ENCODE data around the gene ATP6V0D1. TPM values are rescaled to one million over a fixed set of nuclear protein-coding genes. Genes with fewer than 3 reads are reported as not detected.

ATP6V0D1 gene
- total RNA-seq, 1 donor from 2014 or later = 73.5 TPM

GRCh38 chr16:67437513-67437912 lies 43.4 kb downstream of the ATP6V0D1 start:
- H3K4me3 Mint-ChIP-seq = no peak overlapping the region
- no peaks in the 10 kb centered on the region for H3K9me3 Mint-ChIP-seq
- peaks cover under 1% of the 10 kb centered on the region for H3K27me3 Mint-ChIP-seq
- H3K4me1 Mint-ChIP-seq (ENCODE audit: unreplicated experiment) = peaks cover 15% of the 10 kb centered on the region
- TF ChIP-seq CTCF (conservative IDR thresholded peaks at IDR 0.05) = no peak
- H3K27ac Mint-ChIP-seq = no peak overlapping the region
- H3K36me3 Mint-ChIP-seq = peaks cover 3% of the 10 kb centered on the region
- DNase-seq (ENCODE audit: extremely low spot score, unreplicated experiment) = no peak

- no peak for TF ChIP-seq CTCF (conservative IDR thresholded peaks at IDR 0.05)
- Mint-ChIP-seq H3K36me3 (peaks cover 3% of the 10 kb centered on the region), H3K27me3 (peaks cover 6% of the 10 kb centered on the region), H3K27ac (no peak overlapping the region), H3K9me3 (no peaks in the 10 kb centered on the region), H3K4me3 (no peak overlapping the region), H3K4me1 (ENCODE audit: unreplicated experiment) (peaks cover 15% of the 10 kb centered on the region)
- no peak for DNase-seq (ENCODE audit: extremely low spot score, unreplicated experiment)
Observed at GRCh38 chr16:67436640-67437193, 44.2 kb downstream of the ATP6V0D1 start.

- H3K9me3 Mint-ChIP-seq = no peaks in the 10 kb centered on the region
- peak; percentile 32 for TF ChIP-seq CTCF (conservative IDR thresholded peaks at IDR 0.05)
- no peak for DNase-seq (ENCODE audit: extremely low spot score, unreplicated experiment)
- peaks cover 13% of the 10 kb centered on the region for H3K4me1 Mint-ChIP-seq (ENCODE audit: unreplicated experiment)
- peaks cover 9% of the 10 kb centered on the region for H3K27me3 Mint-ChIP-seq
- H3K27ac Mint-ChIP-seq = no peak overlapping the region
- H3K4me3 Mint-ChIP-seq = no peak overlapping the region
- H3K36me3 Mint-ChIP-seq = peaks cover 3% of the 10 kb centered on the region
Observed at GRCh38 chr16:67435758-67436164, 45.2 kb downstream of the ATP6V0D1 start.

- H3K36me3 Mint-ChIP-seq = peaks cover 3% of the 10 kb centered on the region
- no peak for TF ChIP-seq CTCF (conservative IDR thresholded peaks at IDR 0.05)
- H3K9me3 Mint-ChIP-seq = no peaks in the 10 kb centered on the region
- DNase-seq (ENCODE audit: extremely low spot score, unreplicated experiment) = no peak
- H3K27me3 Mint-ChIP-seq = peaks cover 29% of the 10 kb centered on the region
- no peak overlapping the region for H3K27ac Mint-ChIP-seq
- H3K4me3 Mint-ChIP-seq = no peak overlapping the region
- H3K4me1 Mint-ChIP-seq (ENCODE audit: unreplicated experiment) = peaks cover 19% of the 10 kb centered on the region
Observed at GRCh38 chr16:67433131-67433719, 47.7 kb downstream of the ATP6V0D1 start.

GRCh38 chr16:67432506-67432890 lies 48.5 kb downstream of the ATP6V0D1 start:
- peak overlapping the region; percentile 73 for H3K27ac Mint-ChIP-seq
- TF ChIP-seq CTCF (conservative IDR thresholded peaks at IDR 0.05) = no peak
- peaks cover 19% of the 10 kb centered on the region for H3K4me1 Mint-ChIP-seq (ENCODE audit: unreplicated experiment)
- H3K36me3 Mint-ChIP-seq = peaks cover 3% of the 10 kb centered on the region
- H3K27me3 Mint-ChIP-seq = peaks cover 33% of the 10 kb centered on the region
- H3K4me3 Mint-ChIP-seq = peak overlapping the region; percentile 84
- no peaks in the 10 kb centered on the region for H3K9me3 Mint-ChIP-seq
- no peak for DNase-seq (ENCODE audit: extremely low spot score, unreplicated experiment)

Data from type B pancreatic cell (in vitro differentiated cells).